Sigmoid colon (tissue), 7 donors: ENCODE results near the gene SEMA3F. TPM values are rescaled to one million over a fixed set of nuclear protein-coding genes. Genes with fewer than 3 reads are reported as not detected.
"Not testable (repeated sequence)": the region's sequence is repeated elsewhere in the genome, so short reads cannot be mapped to it uniquely, and the experiment has no call there.

ENCODE experiments used
- DNase-seq: peaks from one replicate; pipeline ENCODE4 v3.0.0-alpha.2; 2019
- H3K27ac ChIP-seq, 4 donors: fragments of 200-600 bp; sonication (generic); one replicate each; pipeline ENCODE4 v1.5.1; 2016 to 2019; ENCODE audit warnings: mild to moderate bottlenecking in 1 of 4
- H3K27me3 ChIP-seq, 3 donors: fragments of 200-600 bp; sonication (generic); one replicate each; pipeline ENCODE4 v1.5.1; 2019; ENCODE audit warnings: mild to moderate bottlenecking in 1 of 3
- H3K36me3 ChIP-seq, 4 donors: fragments of 200-600 bp; sonication (generic); one replicate each; pipeline ENCODE4 v1.5.1; 2016 to 2019
- H3K4me1 ChIP-seq, 4 donors: fragments of 200-600 bp; sonication (generic); one replicate each; pipeline ENCODE4 v1.5.1; 2017 to 2019
- H3K4me3 ChIP-seq, 4 donors: fragments of 200-600 bp; sonication (generic); one replicate each; pipeline ENCODE4 v1.5.1; 2017 to 2019; ENCODE audit warnings: mild to moderate bottlenecking in 2 of 4, moderate library complexity in 1 of 4
- H3K9me3 ChIP-seq, 4 donors: fragments of 200-600 bp in 3 of 4; sonication (generic) in 3 of 4; one replicate each; pipeline versions ENCODE4 v1.5.1 to v1.6.1; 2013 to 2019
- CTCF ChIP-seq, 4 experiments: fragments of 450-650 bp in 3 of 4; fragments of 200-600 bp in 1 of 4; IDR thresholded peaks; one replicate each; pipeline ENCODE4 v1.5.1; 2016 to 2019; ENCODE audit warnings: antibody characterized with exemption in 4 of 4, mild to moderate bottlenecking in 3 of 4, moderate library complexity in 2 of 4
- EP300 ChIP-seq, 4 donors: sonication (generic); formaldehyde crosslinking; IDR thresholded peaks; one replicate each; pipeline ENCODE4 v1.6.1; 2017; ENCODE audit warnings: antibody characterized with exemption in 4 of 4
- POLR2A ChIP-seq, 2 donors: fragments of 450-650 bp; IDR thresholded peaks; one replicate each; pipeline ENCODE4 v1.6.1; 2016; ENCODE audit warnings: antibody characterized with exemption in 2 of 2, mild to moderate bottlenecking in 2 of 2, moderate library complexity in 2 of 2
- POLR2AphosphoS5 ChIP-seq, 4 donors: sonication (generic); formaldehyde crosslinking; IDR thresholded peaks; one replicate each; pipeline ENCODE4 v1.6.1; 2017; ENCODE audit warnings: antibody characterized with exemption in 4 of 4
- WGBS, 2 donors: extraction: QIAGEN DNeasy Blood & Tissue Kit; methylation state at CpG; one replicate each; pipeline ENCODE4 v1.1.7; 2013; 5-methylcytosine and 5-hydroxymethylcytosine counted together
- intact Hi-C: fragments of 100-400 bp; cut with DNase I; formaldehyde crosslinking; loops from one replicate; pipeline ENCODE4 v1.15.1; 2023
- polyA plus RNA-seq, 3 donors: library from polyadenylated mRNA; stranded (reverse); fragments of 200-250 nt; gene quantifications; one replicate each; pipeline ENCODE4 v1.2.3, GENCODE V29; 2013
- total RNA-seq, 4 donors: library from RNA; depleted of rRNA; stranded (reverse); fragments of >200 nt; gene quantifications; one replicate each; pipeline ENCODE4 v1.1.0, GENCODE V29; 2016
- donor health status: healthy with polysubstance abuse.
- donor health status: Bipolar disorder and iron deficiency.
- donor health status: healthy.

The SEMA3F gene
- total and polyA plus RNA-seq, 7 donors: 0.60 to 12.3 (median 7.5) TPM

DNA sequence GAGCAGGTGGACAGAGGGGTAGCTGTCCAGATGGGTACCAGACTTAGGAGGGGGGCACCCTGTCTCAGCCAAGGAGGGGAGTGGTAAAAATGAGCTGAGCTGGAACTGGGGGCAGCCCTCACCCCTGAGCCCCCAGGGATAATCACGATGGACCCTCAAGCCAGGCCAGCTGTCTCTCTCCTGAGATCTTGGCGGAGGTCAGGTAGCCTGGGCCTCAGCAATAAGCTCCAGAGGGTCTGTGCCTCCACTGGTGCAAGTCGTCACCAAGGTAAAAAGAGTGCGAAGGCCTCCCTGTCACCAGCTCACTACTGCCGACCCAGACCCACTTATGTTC is 55.0 kb downstream of the SEMA3F start:
- peaks cover 5 to 25% (median 17%) of the 10 kb centered on the region in 3 donors for H3K27me3 ChIP-seq
- H3K4me3 ChIP-seq: no peak overlapping the region
- H3K27ac ChIP-seq: no peak overlapping the region
- 63 to 89% methylated on average over 5 of the region's 5 CpGs for WGBS, 2 donors
- no peak for TF ChIP-seq EP300 (IDR thresholded peaks at IDR 0.05)
- TF ChIP-seq POLR2AphosphoS5 (IDR thresholded peaks at IDR 0.05): no peak
- TF ChIP-seq POLR2A (IDR thresholded peaks at IDR 0.05): no peak
- TF ChIP-seq CTCF (IDR thresholded peaks at IDR 0.05): no peak
- no peaks in the 10 kb centered on the region for H3K36me3 ChIP-seq
- intact Hi-C loops: no loop called here
- H3K4me1 ChIP-seq: peaks cover 0 to 9% (median 8%) of the 10 kb centered on the region in 4 donors
- no peaks in the 10 kb centered on the region for H3K9me3 ChIP-seq
- no peak for DNase-seq

DNA sequence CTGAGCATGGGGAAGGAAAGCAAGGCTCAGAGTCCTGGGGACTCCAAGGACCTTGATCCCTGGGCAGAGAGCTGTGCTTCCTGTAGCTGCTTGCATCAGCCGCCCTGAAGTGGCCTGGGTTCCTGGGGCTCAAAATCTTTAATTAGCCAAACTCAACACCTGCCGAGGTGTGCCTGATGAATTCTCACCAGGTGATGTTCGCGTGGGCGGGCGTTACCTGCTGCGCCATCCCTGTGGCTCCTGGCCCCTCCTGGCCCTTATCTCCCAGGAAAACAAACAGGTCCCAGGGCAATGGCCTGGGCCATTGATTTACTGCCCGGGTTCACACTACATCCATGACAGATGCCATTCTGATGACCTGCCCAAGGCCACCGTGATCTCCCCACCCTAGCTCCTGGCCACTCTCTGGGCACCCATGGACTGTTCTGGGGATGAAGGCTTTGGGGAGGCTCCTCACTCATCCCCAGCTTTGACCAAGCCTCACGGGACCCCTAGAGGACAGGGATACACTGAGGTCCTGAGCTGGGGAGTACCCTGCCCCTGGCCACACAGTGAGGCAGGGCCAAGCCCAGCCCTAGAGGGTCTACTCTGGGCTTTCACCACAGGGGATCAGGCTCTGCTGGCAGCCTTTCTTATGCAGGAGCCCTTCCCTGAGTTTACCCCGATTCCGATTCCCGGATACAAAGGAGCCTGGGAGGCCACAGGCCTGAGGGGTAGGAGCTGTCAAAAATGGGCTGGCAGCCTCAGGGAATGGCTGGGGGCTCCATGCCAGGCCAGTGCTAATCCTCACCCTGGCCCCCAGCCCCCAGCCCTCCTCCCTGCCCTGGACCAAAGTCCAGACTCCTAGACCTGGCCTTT is 55.6 kb downstream of the SEMA3F start:
- Histone ChIP-seq H3K27ac (no peak overlapping the region), H3K36me3 (no peaks in the 10 kb centered on the region), H3K4me3 (no peak overlapping the region), H3K27me3 (peaks cover 4 to 19% (median 11%) of the 10 kb centered on the region in 3 donors), H3K9me3 (no peaks in the 10 kb centered on the region), H3K4me1 (peaks cover 0 to 3% (median 2%) of the 10 kb centered on the region in 4 donors)
- TF ChIP-seq EP300 (IDR thresholded peaks at IDR 0.05) (no peak), CTCF (IDR thresholded peaks at IDR 0.05) (no peak), POLR2AphosphoS5 (IDR thresholded peaks at IDR 0.05) (no peak), POLR2A (IDR thresholded peaks at IDR 0.05) (no peak)
- DNase-seq: no peak
- intact Hi-C loops: no loop called here
- WGBS, 2 donors: 23 to 73% methylated on average over 13 of the region's 13 CpGs

DNA sequence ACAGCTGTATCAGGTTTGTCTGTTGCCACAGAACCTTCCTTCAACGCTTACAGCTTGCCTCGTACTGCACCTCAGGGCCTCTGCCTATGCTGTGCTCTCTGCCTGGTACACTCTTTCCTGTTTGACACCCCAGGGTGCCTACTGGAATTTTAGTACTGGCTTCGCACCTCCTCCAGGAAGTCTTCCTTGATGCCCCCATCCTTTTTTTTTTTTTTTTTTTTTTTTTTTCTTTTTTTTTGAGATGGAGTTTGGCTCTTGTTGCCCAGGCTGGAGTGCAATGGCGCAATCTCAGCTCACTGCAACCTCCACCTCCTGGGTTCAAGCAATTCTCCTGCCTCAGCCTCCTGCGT is 56.2 kb downstream of the SEMA3F start:
- WGBS, 2 donors: 70 to 86% methylated on average over 5 of the region's 5 CpGs
- H3K4me1 ChIP-seq, H3K36me3 ChIP-seq, H3K4me3 ChIP-seq, intact Hi-C loops, H3K9me3 ChIP-seq, H3K27ac ChIP-seq, DNase-seq: not testable (repeated sequence)
- peaks cover 0 to 13% (median 5%) of the 10 kb centered on the region in 3 donors for H3K27me3 ChIP-seq

- DNase-seq: no peak
- no peak overlapping the region for H3K4me3 ChIP-seq
- no peaks in the 10 kb centered on the region for H3K4me1 ChIP-seq
- no peak overlapping the region for H3K27ac ChIP-seq
- peaks cover 0 to 7% (median 0%) of the 10 kb centered on the region in 3 donors for H3K27me3 ChIP-seq
- intact Hi-C loops: no loop called here
- H3K36me3 ChIP-seq: no peaks in the 10 kb centered on the region
- no peaks in the 10 kb centered on the region for H3K9me3 ChIP-seq
- 73 to 85% methylated on average over 2 of the region's 2 CpGs for WGBS, 2 donors
- TF ChIP-seq POLR2AphosphoS5 (IDR thresholded peaks at IDR 0.05) (no peak), CTCF (IDR thresholded peaks at IDR 0.05) (no peak), EP300 (IDR thresholded peaks at IDR 0.05) (no peak), POLR2A (IDR thresholded peaks at IDR 0.05) (no peak)
These were observed 56.8 kb downstream of the SEMA3F start for GRCh38 chr3:50211930-50212329.

- H3K36me3 ChIP-seq: no peaks in the 10 kb centered on the region
- H3K4me1 ChIP-seq: no peaks in the 10 kb centered on the region
- H3K27ac ChIP-seq: no peak overlapping the region
- H3K9me3 ChIP-seq: no peaks in the 10 kb centered on the region
- peaks cover 0 to 4% (median 0%) of the 10 kb centered on the region in 3 donors for H3K27me3 ChIP-seq
- intact Hi-C loops: no loop called here
- H3K4me3 ChIP-seq: no peak overlapping the region
- WGBS, 2 donors: 86 to 87% methylated on average over 4 of the region's 4 CpGs
- no peak for DNase-seq
- TF ChIP-seq POLR2A (IDR thresholded peaks at IDR 0.05) (no peak), POLR2AphosphoS5 (IDR thresholded peaks at IDR 0.05) (no peak)
These were observed 57.4 kb downstream of the SEMA3F start for GRCh38 chr3:50212502-50212901.

DNA sequence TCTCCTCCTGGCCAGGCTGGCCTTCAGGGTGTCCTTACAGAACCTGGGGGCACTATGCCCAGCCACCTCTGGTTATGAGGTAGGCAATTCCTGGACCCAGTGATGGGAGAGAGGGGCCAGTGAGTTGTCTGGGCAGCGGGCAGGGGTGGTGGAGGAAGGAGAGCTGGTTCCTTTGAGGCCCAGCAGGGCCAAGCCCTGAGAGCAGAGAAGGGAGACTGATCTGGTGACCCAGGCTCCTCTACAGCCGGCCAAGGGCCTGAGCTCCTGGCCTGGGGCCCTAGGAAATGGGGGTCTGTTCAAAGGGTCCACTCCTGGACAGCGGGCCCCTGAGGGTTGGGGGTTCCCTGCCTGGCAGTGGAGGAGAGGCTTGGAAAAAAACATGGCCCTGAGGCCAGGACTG is 57.8 kb downstream of the SEMA3F start:
- H3K27ac ChIP-seq: no peak overlapping the region
- intact Hi-C loops: no loop called here
- no peaks in the 10 kb centered on the region for H3K27me3 ChIP-seq
- 86 to 94% methylated on average over 3 of the region's 3 CpGs for WGBS, 2 donors
- no peaks in the 10 kb centered on the region for H3K4me1 ChIP-seq
- no peak overlapping the region for H3K4me3 ChIP-seq
- DNase-seq: no peak
- TF ChIP-seq EP300 (IDR thresholded peaks at IDR 0.05): no peak
- TF ChIP-seq CTCF (IDR thresholded peaks at IDR 0.05): no peak
- no peak for TF ChIP-seq POLR2A (IDR thresholded peaks at IDR 0.05)
- no peak for TF ChIP-seq POLR2AphosphoS5 (IDR thresholded peaks at IDR 0.05)
- no peaks in the 10 kb centered on the region for H3K36me3 ChIP-seq
- H3K9me3 ChIP-seq: no peaks in the 10 kb centered on the region
